T-helper 17 cell (primary cell): ENCODE measurements around the gene UBXN11. TPM values are rescaled to one million over a fixed set of nuclear protein-coding genes. Genes with fewer than 3 reads are reported as not detected.
A peak's percentile ranks its signal among the peaks of the same experiment; 100 is the strongest.

Experiments
- ATAC-seq: fragments of 150-1000 bp; cut with Tn5 transposase; 2 replicates; pipeline ENCODE4 v1.10.0; 2021; ENCODE audit warnings: mild to moderate bottlenecking, moderate library complexity
- DNase-seq, 3 donors: peaks; one replicate each; pipeline versions ENCODE4 v3.0.0 to v3.0.0-alpha.2; 2020 to 2021
- H3K9me3 ChIP-seq: one replicate; pipeline ENCODE4 v1.7.0; 2013; ENCODE audit warnings: low read length, mild to moderate bottlenecking; ENCODE audit not compliant: control insufficient read depth, poor library complexity, severe bottlenecking
- H3K27ac Mint-ChIP-seq: one replicate; pipeline ENCODE4 v1.8.0; 2022; ENCODE audit warnings: mild to moderate bottlenecking, moderate library complexity, mixed read lengths
- H3K27me3 Mint-ChIP-seq: one replicate; pipeline ENCODE4 v1.8.0; 2022; ENCODE audit warnings: mixed read lengths
- H3K36me3 Mint-ChIP-seq: one replicate; pipeline ENCODE4 v1.8.0; 2022; ENCODE audit warnings: low read depth, mixed read lengths
- H3K4me1 Mint-ChIP-seq: one replicate; pipeline ENCODE4 v1.8.0; 2022; ENCODE audit warnings: mild to moderate bottlenecking, mixed read lengths
- H3K4me3 Mint-ChIP-seq: one replicate; pipeline ENCODE4 v1.8.0; 2022; ENCODE audit warnings: mild to moderate bottlenecking, moderate library complexity, mixed read lengths
- total RNA-seq, 4 donors: library from RNA in 2 of 4; stranded (reverse) in 2 of 4; gene quantifications; one replicate each; pipeline ENCODE4 v1.2.3 and lab custom pipeline; 2022 to 2026

Gene UBXN11
- total RNA-seq, 2 donors from 2014 or later = 44.6 to 45.1 TPM

DNA sequence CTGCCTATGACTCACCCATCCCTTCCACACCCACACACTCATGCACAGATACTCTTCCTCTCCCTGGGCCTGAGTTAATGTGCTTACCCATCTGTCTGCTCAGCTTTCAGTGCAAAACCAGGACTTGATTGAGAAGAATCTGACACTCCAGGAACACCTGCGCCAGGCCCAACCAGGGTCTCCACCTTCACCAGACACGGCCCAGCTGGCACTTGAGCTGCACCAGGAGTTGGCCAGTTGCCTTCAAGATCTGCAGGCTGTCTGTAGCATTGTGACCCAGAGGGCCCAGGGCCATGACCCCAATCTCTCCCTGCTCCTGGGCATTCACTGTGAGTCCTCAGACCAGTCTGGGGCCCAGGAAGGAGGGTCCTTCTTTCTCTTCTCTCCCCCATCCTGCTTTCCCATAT, 30.0 kb downstream of the UBXN11 start:
- peak overlapping the region; percentile 97 for H3K27ac Mint-ChIP-seq
- no peak for ATAC-seq
- no peak for DNase-seq
- H3K9me3 ChIP-seq = no peaks in the 10 kb centered on the region
- peaks cover 17% of the 10 kb centered on the region for H3K36me3 Mint-ChIP-seq
- H3K4me1 Mint-ChIP-seq = peaks cover 45% of the 10 kb centered on the region
- H3K4me3 Mint-ChIP-seq = peak overlapping the region; percentile 52
- no peaks in the 10 kb centered on the region for H3K27me3 Mint-ChIP-seq

DNA sequence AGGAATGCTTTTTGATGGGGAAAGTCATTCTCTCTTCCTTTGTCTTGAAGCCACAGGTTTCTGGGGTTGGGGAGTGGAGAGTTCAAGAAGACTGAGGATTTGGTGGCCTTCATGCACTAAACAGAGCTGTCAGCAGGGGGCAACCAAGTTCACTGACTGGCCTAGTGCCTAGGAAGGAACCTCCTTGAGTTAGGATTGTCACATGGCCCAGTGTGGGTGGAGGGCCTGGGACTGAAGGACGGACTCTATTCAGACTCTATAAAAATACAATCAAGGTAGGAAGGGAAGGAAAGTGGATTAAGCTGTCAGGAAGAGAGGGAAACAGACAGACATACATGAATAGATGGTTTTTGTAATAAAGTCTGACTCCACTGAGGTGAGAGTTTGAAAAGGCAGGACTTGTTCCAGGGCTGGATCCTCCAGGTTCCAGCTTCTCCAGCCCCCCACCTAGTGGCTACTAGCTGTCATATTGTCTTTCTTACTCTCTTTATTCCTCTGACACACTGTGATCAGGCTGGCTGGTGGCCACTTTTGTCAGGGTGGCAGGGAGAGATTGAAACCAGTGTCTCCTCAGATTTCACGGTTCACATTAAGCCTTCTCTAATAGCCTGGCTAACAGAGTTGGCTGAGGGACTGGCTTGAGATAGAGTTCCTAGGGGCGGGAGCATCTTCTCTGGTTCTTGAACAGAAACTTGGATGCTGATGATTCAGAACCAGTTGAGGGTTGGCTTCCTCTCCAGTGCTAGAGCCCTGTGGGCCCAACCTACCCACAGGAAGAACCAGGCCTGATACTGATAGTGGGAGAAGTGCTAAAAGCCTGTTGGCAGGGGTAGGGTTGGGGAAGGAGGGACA, 30.6 kb downstream of the UBXN11 start:
- no peaks in the 10 kb centered on the region for H3K9me3 ChIP-seq
- no peaks in the 10 kb centered on the region for H3K27me3 Mint-ChIP-seq
- H3K27ac Mint-ChIP-seq = peak overlapping the region; percentile 97
- DNase-seq (peak; percentile 62 to 76 (median 62)), ATAC-seq (peak; percentile 64)
- peaks cover 39% of the 10 kb centered on the region for H3K4me1 Mint-ChIP-seq
- H3K4me3 Mint-ChIP-seq = peak overlapping the region; percentile 90
- peaks cover 14% of the 10 kb centered on the region for H3K36me3 Mint-ChIP-seq

DNA sequence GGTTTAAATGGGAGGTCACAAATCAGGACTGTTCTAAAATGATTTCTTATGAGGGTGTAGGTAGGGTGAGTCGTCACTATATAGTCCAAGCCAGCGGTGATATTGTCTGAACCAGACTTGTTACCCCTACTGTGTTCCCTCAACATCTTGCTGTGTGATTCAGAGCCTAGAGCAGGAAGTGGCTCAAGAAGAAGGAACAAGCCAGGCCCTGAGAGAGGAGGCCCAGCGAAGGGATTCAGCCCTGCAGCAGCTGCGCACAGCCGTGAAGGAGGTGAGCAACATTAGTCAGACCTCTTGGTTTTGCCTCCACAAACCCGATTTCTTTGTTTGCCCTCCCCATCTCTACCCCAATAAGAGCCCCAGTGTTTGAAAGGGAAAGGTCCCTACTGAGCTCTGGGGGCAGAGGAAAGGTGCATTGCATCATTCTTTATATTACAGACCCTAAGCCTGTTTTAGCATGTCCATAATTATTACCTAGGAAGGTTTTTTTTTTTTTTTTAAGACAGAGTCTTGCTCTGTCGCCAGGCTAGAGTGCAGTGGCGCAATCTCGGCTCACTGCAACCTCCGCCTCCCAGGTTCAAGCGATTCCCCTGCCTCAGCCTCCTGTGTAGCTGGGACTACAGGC, 31.5 kb downstream of the UBXN11 start:
- Mint-ChIP-seq H3K4me3 (no peak overlapping the region), H3K4me1 (peaks cover 36% of the 10 kb centered on the region), H3K27ac (peak overlapping the region; percentile 97), H3K36me3 (peaks cover 11% of the 10 kb centered on the region), H3K27me3 (no peaks in the 10 kb centered on the region)
- ATAC-seq (no peak), DNase-seq (no peak)
- H3K9me3 ChIP-seq = no peaks in the 10 kb centered on the region

DNA sequence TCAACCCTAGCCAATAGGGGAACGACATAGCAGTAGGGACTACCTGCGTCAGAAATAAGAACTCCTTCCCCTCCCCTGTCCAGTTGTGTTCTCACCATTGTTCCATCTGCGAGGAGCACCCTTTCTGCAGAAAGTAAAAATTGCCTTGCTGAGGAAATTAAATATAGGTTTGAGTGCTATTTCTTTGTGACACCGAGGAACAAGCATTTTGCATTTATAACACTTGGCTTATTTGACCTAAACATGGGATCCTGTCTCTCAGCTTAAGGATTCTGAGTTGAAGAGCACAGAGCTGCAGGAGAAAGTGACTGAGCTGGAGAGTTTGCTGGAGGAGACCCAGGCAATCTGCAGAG, 37.3 kb downstream of the UBXN11 start:
- DNase-seq (no peak), ATAC-seq (no peak)
- peaks cover 4% of the 10 kb centered on the region for H3K4me1 Mint-ChIP-seq
- no peaks in the 10 kb centered on the region for H3K27me3 Mint-ChIP-seq
- H3K4me3 Mint-ChIP-seq = no peak overlapping the region
- H3K36me3 Mint-ChIP-seq = peaks cover 13% of the 10 kb centered on the region
- no peak overlapping the region for H3K27ac Mint-ChIP-seq
- peaks cover 3% of the 10 kb centered on the region for H3K9me3 ChIP-seq

DNA sequence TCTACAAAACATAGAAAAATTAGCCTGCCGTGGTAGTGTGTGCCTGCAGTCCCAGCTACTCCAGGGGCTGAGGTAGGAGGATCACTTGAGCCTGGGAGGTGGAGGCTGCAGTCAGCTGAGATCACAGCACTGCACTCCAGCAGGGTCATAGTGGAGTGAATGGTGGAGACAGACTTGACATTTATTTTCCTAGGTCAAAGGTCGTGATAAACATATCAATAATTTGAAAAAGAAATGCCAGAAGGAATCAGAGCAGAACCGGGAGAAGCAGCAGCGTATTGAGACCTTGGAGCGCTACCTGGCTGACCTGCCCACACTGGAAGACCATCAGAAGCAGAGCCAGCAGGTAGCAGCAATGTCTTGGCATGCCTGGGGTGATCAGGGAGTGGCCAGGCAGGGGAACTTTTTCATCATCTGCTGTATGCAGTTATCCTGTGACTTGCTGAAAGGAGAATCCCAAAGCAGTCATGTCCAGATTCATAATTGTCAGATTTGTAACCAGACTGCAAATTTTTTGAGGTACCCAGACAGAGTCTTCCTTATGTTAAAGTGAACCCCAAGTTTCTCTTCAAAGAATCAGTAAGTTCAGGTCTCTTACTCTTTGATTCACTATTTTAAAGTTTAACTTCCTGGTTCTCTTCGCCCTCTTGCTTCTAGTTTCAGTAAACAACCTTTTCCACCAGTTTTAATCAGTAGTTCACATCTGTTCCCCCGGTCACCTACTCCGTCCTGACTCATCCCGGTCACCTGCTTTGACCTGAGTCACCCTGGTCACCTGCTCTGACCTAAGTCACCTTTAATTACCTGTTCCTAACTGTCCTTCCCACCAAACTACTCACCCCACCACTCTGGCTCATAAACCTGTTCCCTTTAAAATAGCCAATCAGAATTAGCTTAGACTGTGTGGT, 37.9 kb downstream of the UBXN11 start:
- Mint-ChIP-seq H3K27me3 (no peaks in the 10 kb centered on the region), H3K27ac (no peak overlapping the region), H3K4me3 (no peak overlapping the region), H3K4me1 (peaks cover 4% of the 10 kb centered on the region), H3K36me3 (peaks cover 13% of the 10 kb centered on the region)
- peaks cover 3% of the 10 kb centered on the region for H3K9me3 ChIP-seq
- ATAC-seq (no peak), DNase-seq (no peak)

DNA sequence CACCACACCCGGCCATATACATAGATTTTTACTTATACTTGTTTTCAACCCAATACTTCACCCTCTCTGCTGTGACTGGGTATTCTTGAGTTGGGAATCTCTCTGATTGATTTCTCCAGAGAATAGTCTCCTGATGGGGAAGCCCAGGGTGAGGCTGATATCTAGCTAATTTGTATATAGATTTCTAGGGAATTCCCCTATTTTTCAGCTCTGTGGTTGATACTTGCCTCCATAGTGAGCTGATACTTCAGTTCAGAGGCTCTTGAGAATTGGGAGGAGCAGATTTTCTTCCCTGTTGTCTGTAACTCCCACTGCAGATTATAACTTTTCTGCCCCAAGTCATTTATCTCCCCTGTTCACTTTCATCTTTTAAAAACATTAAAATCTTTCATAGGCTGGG, 41.0 kb downstream of the UBXN11 start:
- DNase-seq = no peak
- Mint-ChIP-seq H3K27ac (no peak overlapping the region), H3K27me3 (no peaks in the 10 kb centered on the region), H3K36me3 (peaks cover 8% of the 10 kb centered on the region), H3K4me3 (no peak overlapping the region), H3K4me1 (peaks cover 4% of the 10 kb centered on the region)
- ATAC-seq = no peak
- H3K9me3 ChIP-seq = peaks cover 3% of the 10 kb centered on the region

DNA sequence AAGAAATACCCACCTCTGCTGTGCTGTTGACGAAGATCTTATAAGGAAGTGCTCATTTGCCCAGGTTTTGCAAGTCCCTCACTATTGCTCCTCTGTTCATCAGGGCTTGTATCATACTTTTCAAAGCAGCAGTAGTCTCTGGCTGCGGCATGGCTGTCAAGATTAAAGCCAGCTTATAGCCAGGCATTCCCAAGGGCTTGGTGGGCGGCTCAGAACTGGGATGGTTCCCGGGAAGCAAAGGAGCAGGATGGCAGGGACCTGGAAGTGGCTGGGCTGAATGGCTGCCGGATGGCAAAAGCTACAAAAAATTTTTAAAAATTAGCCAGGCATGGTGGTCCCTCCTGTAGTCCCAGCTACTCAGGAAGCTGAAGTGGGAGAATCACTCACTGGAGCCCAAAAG, 43.2 kb downstream of the UBXN11 start:
- Mint-ChIP-seq H3K4me3 (no peak overlapping the region), H3K4me1 (peaks cover 4% of the 10 kb centered on the region), H3K27me3 (no peaks in the 10 kb centered on the region), H3K36me3 (peaks cover 8% of the 10 kb centered on the region), H3K27ac (no peak overlapping the region)
- no peaks in the 10 kb centered on the region for H3K9me3 ChIP-seq
- ATAC-seq (no peak), DNase-seq (no peak)

DNA sequence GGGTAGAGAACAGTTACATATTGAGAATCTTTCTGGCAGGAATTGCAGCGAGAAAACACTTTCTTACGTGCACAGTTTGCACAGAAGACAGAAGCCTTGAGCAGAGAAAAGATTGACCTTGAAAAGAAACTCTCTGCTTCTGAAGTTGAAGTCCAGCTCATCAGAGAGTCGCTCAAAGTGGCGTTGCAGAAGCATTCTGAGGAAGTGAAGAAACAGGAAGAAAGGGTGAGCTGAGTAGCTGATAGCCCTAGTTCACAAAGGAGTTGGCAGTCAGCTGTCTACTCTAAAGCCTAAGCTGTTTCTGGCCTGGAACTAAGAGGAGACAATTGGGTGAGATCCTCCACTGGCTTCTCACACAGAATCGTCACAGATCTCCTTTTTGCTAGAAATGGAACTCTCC, 46.9 kb downstream of the UBXN11 start:
- H3K36me3 Mint-ChIP-seq = peaks cover 11% of the 10 kb centered on the region
- H3K4me3 Mint-ChIP-seq = no peak overlapping the region
- no peaks in the 10 kb centered on the region for H3K9me3 ChIP-seq
- no peak overlapping the region for H3K27ac Mint-ChIP-seq
- no peaks in the 10 kb centered on the region for H3K4me1 Mint-ChIP-seq
- ATAC-seq (no peak), DNase-seq (no peak)
- no peaks in the 10 kb centered on the region for H3K27me3 Mint-ChIP-seq

DNA sequence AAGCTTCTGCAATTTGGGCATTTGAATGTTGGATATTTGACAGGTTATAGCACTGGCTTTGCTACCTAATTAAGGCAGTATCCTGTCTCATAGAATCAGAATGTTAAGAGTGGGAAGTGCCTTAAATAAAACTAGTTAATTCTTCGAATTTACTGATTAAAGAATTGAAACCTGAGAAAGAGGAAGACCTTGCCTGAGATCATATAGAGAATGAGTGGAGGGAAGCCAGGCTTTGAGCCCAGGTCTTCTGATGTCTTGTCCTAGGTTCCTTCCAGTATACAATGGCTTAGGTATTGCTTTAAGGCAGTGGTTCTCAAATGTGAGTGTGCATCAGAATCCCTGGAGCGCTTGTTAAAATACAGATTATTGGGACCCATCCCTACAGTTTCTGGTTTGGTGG, 47.4 kb downstream of the UBXN11 start:
- no peaks in the 10 kb centered on the region for H3K4me1 Mint-ChIP-seq
- no peaks in the 10 kb centered on the region for H3K9me3 ChIP-seq
- no peak for ATAC-seq
- DNase-seq = no peak
- H3K36me3 Mint-ChIP-seq = peaks cover 11% of the 10 kb centered on the region
- H3K27me3 Mint-ChIP-seq = no peaks in the 10 kb centered on the region
- no peak overlapping the region for H3K27ac Mint-ChIP-seq
- H3K4me3 Mint-ChIP-seq = no peak overlapping the region

DNA sequence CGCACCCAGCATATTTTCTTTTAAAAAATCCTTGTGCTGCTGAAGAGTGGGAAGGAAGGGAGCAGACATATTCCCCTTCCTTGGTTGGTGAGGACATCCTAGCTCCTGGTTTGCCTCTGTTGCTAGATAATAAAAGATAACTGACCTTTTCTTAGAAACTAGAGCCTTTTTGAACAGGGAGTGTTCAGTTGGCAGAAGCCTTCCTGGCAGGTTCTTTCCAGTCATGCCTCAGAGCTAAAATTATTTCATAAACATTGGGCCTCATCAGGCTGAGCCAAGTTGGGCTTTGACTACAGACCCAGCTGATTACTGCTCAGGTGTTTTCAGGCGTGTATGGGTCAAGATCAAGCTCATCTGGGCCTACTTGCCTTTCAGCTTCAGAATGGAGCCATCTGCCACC, 49.2 kb downstream of the UBXN11 start:
- H3K27ac Mint-ChIP-seq = peak overlapping the region; percentile 37
- peaks cover 4% of the 10 kb centered on the region for H3K4me1 Mint-ChIP-seq
- DNase-seq (no peak), ATAC-seq (no peak)
- peaks cover 10% of the 10 kb centered on the region for H3K36me3 Mint-ChIP-seq
- no peaks in the 10 kb centered on the region for H3K27me3 Mint-ChIP-seq
- no peak overlapping the region for H3K4me3 Mint-ChIP-seq
- no peaks in the 10 kb centered on the region for H3K9me3 ChIP-seq

DNA sequence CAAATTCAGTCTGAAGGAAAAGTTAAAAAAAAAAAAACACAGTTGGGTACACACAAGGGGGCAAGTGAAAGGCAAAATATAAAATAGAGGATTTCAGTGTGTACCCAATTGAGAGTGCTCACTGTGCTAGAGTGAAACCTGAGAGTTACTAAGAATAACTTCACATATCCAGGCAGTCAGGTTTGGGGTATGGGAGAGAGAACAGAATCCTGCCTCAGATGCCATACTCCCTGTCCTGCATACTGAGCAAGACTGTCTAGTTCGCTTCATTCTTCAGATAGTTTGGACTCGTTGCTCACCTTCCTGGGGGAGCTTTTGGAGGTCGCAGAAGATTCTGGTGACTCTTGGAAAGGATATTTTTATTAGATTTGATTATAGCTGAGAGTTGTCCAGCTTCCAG, 52.0 kb downstream of the UBXN11 start:
- peaks cover 6% of the 10 kb centered on the region for H3K4me1 Mint-ChIP-seq
- H3K9me3 ChIP-seq = no peaks in the 10 kb centered on the region
- no peak for DNase-seq
- H3K27me3 Mint-ChIP-seq = no peaks in the 10 kb centered on the region
- H3K36me3 Mint-ChIP-seq = peaks cover 10% of the 10 kb centered on the region
- H3K4me3 Mint-ChIP-seq = no peak overlapping the region
- ATAC-seq = no peak
- H3K27ac Mint-ChIP-seq = peak overlapping the region; percentile 56

DNA sequence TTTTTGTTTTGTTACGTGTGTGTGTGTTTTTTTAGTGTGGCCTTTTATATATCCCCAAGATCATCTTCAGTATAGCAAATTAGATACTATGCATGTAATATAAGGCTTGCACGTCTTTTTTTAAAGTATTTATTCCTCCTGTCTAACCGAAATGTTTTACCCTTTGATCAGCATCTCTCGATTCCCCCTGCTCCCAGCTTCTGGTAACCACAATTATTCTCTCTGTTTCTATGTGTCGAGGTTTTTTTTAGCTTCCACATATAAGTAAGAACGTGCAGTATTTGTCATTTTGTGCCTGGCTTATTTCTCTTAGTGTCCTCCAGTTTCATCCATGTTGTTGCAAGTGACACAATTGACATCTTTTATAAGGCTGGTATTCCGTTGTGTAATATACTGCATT, 53.7 kb downstream of the UBXN11 start:
- no peak overlapping the region for H3K4me3 Mint-ChIP-seq
- no peak for ATAC-seq
- H3K27ac Mint-ChIP-seq = peak overlapping the region; percentile 41
- no peaks in the 10 kb centered on the region for H3K9me3 ChIP-seq
- no peak for DNase-seq
- H3K4me1 Mint-ChIP-seq = peaks cover 6% of the 10 kb centered on the region
- H3K36me3 Mint-ChIP-seq = peaks cover 6% of the 10 kb centered on the region
- no peaks in the 10 kb centered on the region for H3K27me3 Mint-ChIP-seq

DNA sequence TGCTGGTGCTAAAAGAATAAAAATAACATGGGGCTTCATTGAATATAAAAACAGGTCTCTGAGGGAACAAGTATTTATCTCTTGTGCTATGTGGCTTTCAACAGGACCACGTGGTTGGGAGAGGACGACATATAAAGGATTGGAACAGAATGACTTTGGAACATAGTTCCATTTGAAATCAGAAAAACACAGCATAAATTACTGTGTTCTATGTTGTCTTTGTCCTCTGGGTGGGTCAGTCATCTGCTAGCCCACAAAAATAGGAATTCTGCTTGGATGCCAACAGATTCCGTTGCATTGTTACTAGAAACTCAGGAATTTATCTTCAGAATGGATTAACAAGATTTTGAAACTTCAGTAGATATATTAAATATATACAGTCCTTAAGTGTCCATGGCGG, 66.5 kb downstream of the UBXN11 start:
- H3K27me3 Mint-ChIP-seq = no peaks in the 10 kb centered on the region
- H3K36me3 Mint-ChIP-seq = peaks cover 2% of the 10 kb centered on the region
- DNase-seq = no peak
- no peak overlapping the region for H3K27ac Mint-ChIP-seq
- peaks cover 22% of the 10 kb centered on the region for H3K4me1 Mint-ChIP-seq
- no peak for ATAC-seq
- H3K4me3 Mint-ChIP-seq = no peak overlapping the region
- H3K9me3 ChIP-seq = no peaks in the 10 kb centered on the region
